Measurements from ENCODE around the gene UBE2F.
"Not testable (repeated sequence)": the region's sequence is repeated elsewhere in the genome, so short reads cannot be mapped to it uniquely, and the experiment has no call there.

UBE2F gene

GRCh38 chr2:237963490-237963991 lies 3.3 kb upstream of the UBE2F start:
- ATAC-seq; H3K9me3 Mint-ChIP-seq; H3K36me3 Mint-ChIP-seq; H3K4me3 Mint-ChIP-seq; H3K27ac Mint-ChIP-seq; DNase-seq (ENCODE audit: low spot score in 2 of 2): not testable (repeated sequence)
- H3K4me1 Mint-ChIP-seq: peaks cover 17% of the 10 kb centered on the region

GRCh38 chr2:237964194-237964577 lies 2.6 kb upstream of the UBE2F start:
- Mint-ChIP-seq H3K4me1 (peaks cover 24% of the 10 kb centered on the region), H3K36me3 (peaks cover 8% of the 10 kb centered on the region), H3K4me3 (no peak overlapping the region), H3K9me3 (peaks cover 3% of the 10 kb centered on the region), H3K27ac (no peak overlapping the region)
- no peak for DNase-seq (ENCODE audit: low spot score in 2 of 2)
- no peak for ATAC-seq

- Mint-ChIP-seq H3K27ac (no peak overlapping the region), H3K36me3 (peaks cover 13% of the 10 kb centered on the region), H3K9me3 (peaks cover 3% of the 10 kb centered on the region), H3K4me3 (no peak overlapping the region), H3K4me1 (peaks cover 30% of the 10 kb centered on the region)
- no peak for DNase-seq (ENCODE audit: low spot score in 2 of 2)
- ATAC-seq: no peak
Observed at GRCh38 chr2:237964578-237965404, 2.0 kb upstream of the UBE2F start.

GRCh38 chr2:237965844-237966243 lies 970 bp upstream of the UBE2F start:
- Mint-ChIP-seq H3K4me1 (peaks cover 36% of the 10 kb centered on the region), H3K36me3 (peaks cover 17% of the 10 kb centered on the region), H3K4me3 (peak overlapping the region; percentile 85)
- not testable (repeated sequence) for H3K27ac Mint-ChIP-seq; H3K9me3 Mint-ChIP-seq; DNase-seq (ENCODE audit: low spot score in 2 of 2); ATAC-seq

GRCh38 chr2:237966250-237966564 lies 607 bp upstream of the UBE2F start:
- DNase-seq (ENCODE audit: low spot score in 2 of 2) (no peak), ATAC-seq (peak; percentile 43)
- Mint-ChIP-seq H3K9me3 (peaks cover 3% of the 10 kb centered on the region), H3K36me3 (peaks cover 17% of the 10 kb centered on the region), H3K27ac (peak overlapping the region; percentile 54), H3K4me1 (peaks cover 36% of the 10 kb centered on the region), H3K4me3 (peak overlapping the region; percentile 85)

- ATAC-seq: no peak
- Mint-ChIP-seq H3K9me3 (peaks cover 2% of the 10 kb centered on the region), H3K36me3 (peaks cover 17% of the 10 kb centered on the region), H3K4me3 (peak overlapping the region; percentile 85), H3K27ac (peak overlapping the region; percentile 82), H3K4me1 (peaks cover 36% of the 10 kb centered on the region)
- peak in 1 of 2 donors; percentile 64 for DNase-seq (ENCODE audit: low spot score in 2 of 2)
Observed at GRCh38 chr2:237967463-237967951, 693 bp downstream of the UBE2F start.

- no peaks in the 10 kb centered on the region for H3K9me3 Mint-ChIP-seq
- peak; percentile 58 for ATAC-seq
- peak overlapping the region; percentile 85 for H3K4me3 Mint-ChIP-seq
- DNase-seq (ENCODE audit: low spot score in 2 of 2): no peak
- H3K4me1 Mint-ChIP-seq: peaks cover 36% of the 10 kb centered on the region
- H3K36me3 Mint-ChIP-seq: peaks cover 23% of the 10 kb centered on the region
- peak overlapping the region; percentile 82 for H3K27ac Mint-ChIP-seq
Observed at GRCh38 chr2:237968048-237968862, 1.4 kb downstream of the UBE2F start.

- Mint-ChIP-seq H3K27ac (no peak overlapping the region), H3K9me3 (no peaks in the 10 kb centered on the region), H3K36me3 (peaks cover 46% of the 10 kb centered on the region), H3K4me1 (peaks cover 40% of the 10 kb centered on the region), H3K4me3 (no peak overlapping the region)
- ATAC-seq (no peak), DNase-seq (ENCODE audit: low spot score in 2 of 2) (no peak)
Observed at GRCh38 chr2:237971661-237972060, 4.8 kb downstream of the UBE2F start.

- Mint-ChIP-seq H3K36me3 (peaks cover 45% of the 10 kb centered on the region), H3K4me3 (no peak overlapping the region), H3K27ac (no peak overlapping the region), H3K9me3 (no peaks in the 10 kb centered on the region), H3K4me1 (peaks cover 44% of the 10 kb centered on the region)
- DNase-seq (ENCODE audit: low spot score in 2 of 2) (no peak), ATAC-seq (no peak)
Observed at GRCh38 chr2:237972211-237972610, 5.4 kb downstream of the UBE2F start.

GRCh38 chr2:237972936-237973335 lies 6.1 kb downstream of the UBE2F start:
- Mint-ChIP-seq H3K9me3 (no peaks in the 10 kb centered on the region), H3K4me3 (no peak overlapping the region), H3K27ac (no peak overlapping the region), H3K36me3 (peaks cover 51% of the 10 kb centered on the region), H3K4me1 (peaks cover 46% of the 10 kb centered on the region)
- ATAC-seq: no peak
- no peak for DNase-seq (ENCODE audit: low spot score in 2 of 2)

- DNase-seq (ENCODE audit: low spot score in 2 of 2) (no peak), ATAC-seq (no peak)
- Mint-ChIP-seq H3K27ac (peak overlapping the region; percentile 64), H3K36me3 (peaks cover 61% of the 10 kb centered on the region), H3K4me1 (peaks cover 58% of the 10 kb centered on the region), H3K4me3 (no peak overlapping the region), H3K9me3 (no peaks in the 10 kb centered on the region)
Observed at GRCh38 chr2:237977380-237977779, 10.6 kb downstream of the UBE2F start.

GRCh38 chr2:237978058-237978712 lies 11.4 kb downstream of the UBE2F start:
- ATAC-seq (no peak), DNase-seq (ENCODE audit: low spot score in 2 of 2) (no peak)
- Mint-ChIP-seq H3K4me3 (no peak overlapping the region), H3K4me1 (peaks cover 62% of the 10 kb centered on the region), H3K36me3 (peaks cover 56% of the 10 kb centered on the region), H3K9me3 (no peaks in the 10 kb centered on the region), H3K27ac (peak overlapping the region; percentile 94)

- ATAC-seq (no peak), DNase-seq (ENCODE audit: low spot score in 2 of 2) (no peak)
- peak overlapping the region; percentile 94 for H3K27ac Mint-ChIP-seq
- peaks cover 74% of the 10 kb centered on the region for H3K4me1 Mint-ChIP-seq
- H3K4me3 Mint-ChIP-seq: peak overlapping the region; percentile 38
- no peaks in the 10 kb centered on the region for H3K9me3 Mint-ChIP-seq
- peaks cover 44% of the 10 kb centered on the region for H3K36me3 Mint-ChIP-seq
Observed at GRCh38 chr2:237979331-237979730, 12.5 kb downstream of the UBE2F start.

- DNase-seq (ENCODE audit: low spot score in 2 of 2) (no peak), ATAC-seq (no peak)
- Mint-ChIP-seq H3K36me3 (peaks cover 38% of the 10 kb centered on the region), H3K27ac (peak overlapping the region; percentile 94), H3K9me3 (no peaks in the 10 kb centered on the region), H3K4me3 (peak overlapping the region; percentile 61), H3K4me1 (peaks cover 77% of the 10 kb centered on the region)
Observed at GRCh38 chr2:237980087-237980486, 13.3 kb downstream of the UBE2F start.

- Mint-ChIP-seq H3K9me3 (no peaks in the 10 kb centered on the region), H3K36me3 (peaks cover 38% of the 10 kb centered on the region), H3K4me1 (peaks cover 77% of the 10 kb centered on the region), H3K27ac (peak overlapping the region; percentile 94), H3K4me3 (peak overlapping the region; percentile 61)
- no peak for DNase-seq (ENCODE audit: low spot score in 2 of 2)
- ATAC-seq: peak; percentile 74
Observed at GRCh38 chr2:237980751-237981150, 13.9 kb downstream of the UBE2F start.

All from stimulated activated effector memory CD8-positive, alpha-beta T cell treated with anti-CD3 and anti-CD28 coated beads, Interleukin-12 subunit alpha, Interleukin-12 subunit beta, amount 100 ng/mL, for 72 hours (primary cell).